Measurements from ENCODE around the gene RPUSD1.
"Not testable (repeated sequence)": the region's sequence is repeated elsewhere in the genome, so short reads cannot be mapped to it uniquely, and the experiment has no call there.

Gene RPUSD1

DNA sequence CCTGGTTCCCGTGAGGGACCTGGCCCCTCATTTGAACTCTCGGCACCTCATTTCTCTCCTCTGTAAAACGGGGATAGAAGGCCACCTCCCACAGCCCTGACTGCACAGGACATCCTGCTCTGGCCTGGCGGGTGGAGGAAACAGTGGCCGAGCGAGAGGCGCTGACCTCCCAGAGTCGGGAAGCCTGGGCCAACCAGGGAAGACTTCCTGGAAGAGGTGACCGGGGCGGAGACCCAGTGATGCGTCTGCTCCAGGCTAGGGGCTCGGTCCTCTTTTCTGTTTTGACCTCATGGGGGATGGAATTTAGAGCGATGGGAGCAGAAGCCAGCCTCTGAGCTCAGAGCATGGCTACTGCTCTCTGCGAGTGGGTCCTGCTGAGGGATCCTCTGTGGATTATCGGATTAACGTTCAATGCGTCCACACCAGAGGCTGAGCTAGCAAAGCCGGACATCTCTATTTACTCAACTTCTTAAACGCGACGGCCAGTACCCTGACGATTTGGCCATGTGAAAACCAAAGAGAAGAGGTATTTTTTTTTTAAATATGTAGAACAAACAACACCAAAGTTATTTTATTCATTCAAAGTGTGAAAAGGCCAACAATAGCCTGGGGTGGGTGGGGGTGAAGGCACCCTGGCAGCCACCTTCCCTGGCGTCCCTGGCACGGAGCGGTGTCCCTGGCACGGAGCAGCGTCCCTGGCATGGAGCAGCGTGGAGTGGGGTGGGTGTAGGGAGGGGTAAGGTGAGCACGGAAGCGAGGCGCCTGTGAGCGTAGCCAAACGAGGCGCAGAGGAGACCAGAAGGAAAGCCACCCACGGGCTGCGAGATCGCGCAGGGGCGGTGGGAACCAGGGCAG, 36.8 kb downstream of the RPUSD1 start:
- no peak for DNase-seq (ENCODE audit: extremely low read depth in 1 of 2, low read depth in 1 of 2)

DNA sequence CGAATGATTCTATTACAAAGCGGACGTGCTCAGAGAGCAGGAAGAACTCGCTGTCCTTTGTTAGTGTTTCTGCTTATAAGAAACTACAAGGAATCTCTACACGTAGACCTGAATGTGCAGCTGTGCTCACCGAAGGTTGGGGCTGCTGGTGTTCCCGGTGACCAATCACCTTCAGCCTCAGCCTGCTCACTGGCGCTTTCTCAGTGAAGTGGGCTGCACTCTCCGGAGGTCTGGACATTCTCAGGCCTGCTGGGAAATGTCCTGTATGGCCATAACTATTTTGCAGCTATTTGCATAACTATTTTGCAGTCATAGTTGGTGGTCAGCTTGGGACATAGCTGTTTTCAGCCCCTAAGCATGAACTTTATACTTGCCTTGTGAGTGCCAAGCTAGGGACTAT, 37.7 kb downstream of the RPUSD1 start:
- DNase-seq (ENCODE audit: extremely low read depth in 1 of 2, low read depth in 1 of 2) = no peak

DNA sequence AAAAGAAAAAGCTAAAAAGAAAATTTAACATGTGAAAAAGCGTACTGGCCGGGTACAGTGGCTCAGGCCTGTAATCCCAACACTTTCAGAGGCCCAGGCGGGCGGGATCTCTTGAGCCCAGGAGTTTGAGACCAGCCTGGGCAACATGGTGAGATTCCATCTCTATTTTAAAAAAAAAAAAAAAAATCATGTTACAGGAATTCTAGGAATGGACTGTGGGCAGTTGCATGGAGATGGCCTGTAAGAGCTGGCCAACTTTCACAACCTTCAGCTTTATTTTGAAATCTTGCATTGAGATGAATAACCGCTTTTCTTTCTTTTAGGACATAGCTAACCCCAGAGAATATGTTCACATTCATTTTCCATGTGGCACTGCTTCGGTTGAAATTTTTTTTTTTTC, 39.2 kb downstream of the RPUSD1 start:
- no peak for DNase-seq (ENCODE audit: extremely low read depth in 1 of 2, low read depth in 1 of 2)

DNA sequence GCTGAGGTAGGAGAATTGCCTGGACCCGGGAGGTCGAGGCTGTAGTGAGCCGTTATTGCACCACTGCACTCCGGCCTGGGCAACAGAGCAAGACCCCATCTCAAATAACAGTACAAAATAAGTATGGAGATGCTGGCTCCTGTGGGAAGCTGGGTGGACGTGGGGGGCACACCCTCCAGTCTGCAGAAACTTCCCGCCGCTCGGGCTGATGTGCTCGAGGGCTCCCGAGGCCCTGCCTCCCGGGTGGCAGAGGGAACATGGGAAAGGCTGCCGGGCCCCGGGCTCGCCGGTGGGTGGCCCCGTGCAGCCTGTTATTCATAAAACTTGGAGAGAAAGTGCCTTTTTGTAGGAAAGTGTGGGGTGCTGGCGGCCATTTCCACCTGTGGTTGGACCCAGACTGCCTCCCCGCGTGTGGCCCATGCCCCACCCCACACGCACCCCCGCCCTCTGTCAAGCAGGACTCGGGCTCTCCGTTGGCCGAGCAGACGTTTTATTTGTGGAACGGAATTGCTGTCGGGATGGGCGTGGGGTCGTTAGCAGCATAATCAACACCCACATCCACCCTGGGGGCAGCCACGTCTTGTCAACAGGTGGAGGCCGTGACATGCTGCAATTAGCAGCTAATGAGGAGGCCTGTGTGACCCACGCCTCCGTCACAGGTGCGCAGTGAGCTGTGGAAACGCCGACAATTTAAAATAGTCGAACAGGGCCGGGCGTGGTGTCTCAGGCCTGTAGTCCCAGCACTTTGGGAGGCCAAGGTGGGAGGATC, 40.0 kb downstream of the RPUSD1 start:
- DNase-seq (ENCODE audit: extremely low read depth in 1 of 2, low read depth in 1 of 2) = no peak

DNA sequence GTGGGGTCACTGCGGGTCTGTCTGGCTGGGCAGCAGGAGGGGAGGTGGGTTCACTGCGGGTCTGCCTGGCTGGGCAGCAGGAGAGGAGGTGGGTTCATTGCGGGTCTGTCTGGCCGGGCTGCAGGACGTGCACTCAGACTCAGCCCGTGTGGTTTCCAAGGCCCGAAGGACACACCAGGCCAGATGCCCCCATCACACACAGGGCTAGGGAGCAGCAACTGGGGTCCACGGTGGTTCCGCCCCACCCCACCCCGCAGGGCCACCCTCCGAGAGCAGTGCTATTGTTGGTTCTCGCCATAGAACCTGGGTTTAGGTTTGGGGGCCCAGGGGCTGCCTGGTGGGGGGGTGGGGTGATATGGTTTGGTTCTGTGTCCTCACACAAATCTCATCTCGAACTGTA, 41.5 kb downstream of the RPUSD1 start:
- DNase-seq (ENCODE audit: extremely low read depth in 1 of 2, low read depth in 1 of 2) = no peak

DNA sequence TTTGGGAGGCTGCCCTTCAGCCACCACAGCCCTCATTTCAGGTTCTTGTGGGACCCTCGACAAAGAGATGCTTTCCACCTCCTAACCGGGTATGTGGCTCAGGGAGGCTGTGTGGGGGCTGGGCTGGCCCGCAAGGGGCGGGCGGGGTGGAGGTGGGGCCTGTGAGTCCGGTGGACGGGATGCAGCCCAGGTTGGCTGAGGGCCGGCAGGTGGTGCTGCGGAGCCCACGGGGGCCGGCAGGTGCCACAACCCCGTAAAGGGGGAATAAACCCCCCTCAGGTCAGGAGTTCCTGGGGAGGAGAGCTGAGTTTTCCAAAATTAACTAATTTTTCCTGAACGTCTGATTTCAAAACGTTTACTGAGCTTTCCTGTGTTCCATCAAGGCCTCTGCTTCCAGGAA, 42.4 kb downstream of the RPUSD1 start:
- DNase-seq (ENCODE audit: extremely low read depth in 1 of 2, low read depth in 1 of 2) = no peak

DNA sequence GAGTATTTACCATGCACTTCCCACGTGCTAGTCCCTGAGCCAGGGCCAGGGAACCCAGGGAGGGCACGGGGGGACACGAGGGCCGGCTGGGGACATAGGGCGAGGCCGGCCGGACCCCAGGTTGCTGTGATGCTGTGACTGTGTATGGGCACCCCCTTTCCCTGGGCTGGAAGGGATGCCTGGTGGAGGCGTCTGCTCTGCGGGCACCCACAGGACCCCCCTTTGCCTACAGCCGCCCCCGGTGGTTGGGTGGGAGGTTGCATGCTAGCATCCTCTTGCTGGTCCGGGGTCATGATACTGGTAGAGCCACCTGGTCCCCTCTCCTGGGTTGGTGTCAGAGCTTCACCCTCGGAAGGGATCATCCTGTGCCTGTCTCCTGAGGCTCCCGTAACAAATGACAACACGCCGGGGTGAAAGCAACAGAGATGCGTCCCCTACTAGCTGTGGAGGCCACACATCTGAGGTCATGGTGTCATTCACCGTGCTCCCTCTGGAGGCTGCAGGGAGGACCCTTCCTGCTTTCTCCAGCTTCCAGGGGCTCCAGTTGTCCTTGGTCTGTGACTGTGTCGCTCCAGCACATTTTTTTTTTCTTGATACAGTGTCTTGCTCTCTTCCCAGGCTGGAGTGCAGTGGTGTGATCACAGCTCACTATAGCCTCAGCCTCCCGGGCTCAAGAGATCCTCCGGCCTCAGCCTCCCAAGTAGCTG, 44.2 kb downstream of the RPUSD1 start:
- no peak for DNase-seq (ENCODE audit: extremely low read depth in 1 of 2, low read depth in 1 of 2)

DNA sequence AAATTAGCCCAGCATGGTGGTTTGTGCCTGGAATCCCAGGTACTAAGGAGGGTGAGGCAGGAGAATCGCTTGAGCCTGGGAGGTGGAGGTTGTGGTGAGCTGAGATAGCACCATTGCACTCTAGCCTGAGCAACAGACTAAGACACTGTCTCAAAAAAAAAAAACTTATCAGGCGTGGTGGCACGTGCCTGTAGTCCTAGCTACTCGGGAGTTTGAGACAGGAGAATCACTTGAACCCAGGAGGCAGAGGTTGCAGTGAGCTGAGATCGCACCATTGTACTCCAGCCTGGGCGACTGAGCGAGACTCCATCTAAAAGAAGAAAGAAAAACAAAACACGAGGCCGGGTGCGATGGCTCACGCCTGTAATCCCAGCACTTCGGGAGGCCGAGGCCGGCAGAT, 45.3 kb downstream of the RPUSD1 start:
- not testable (repeated sequence) for DNase-seq (ENCODE audit: extremely low read depth in 1 of 2, low read depth in 1 of 2)

DNA sequence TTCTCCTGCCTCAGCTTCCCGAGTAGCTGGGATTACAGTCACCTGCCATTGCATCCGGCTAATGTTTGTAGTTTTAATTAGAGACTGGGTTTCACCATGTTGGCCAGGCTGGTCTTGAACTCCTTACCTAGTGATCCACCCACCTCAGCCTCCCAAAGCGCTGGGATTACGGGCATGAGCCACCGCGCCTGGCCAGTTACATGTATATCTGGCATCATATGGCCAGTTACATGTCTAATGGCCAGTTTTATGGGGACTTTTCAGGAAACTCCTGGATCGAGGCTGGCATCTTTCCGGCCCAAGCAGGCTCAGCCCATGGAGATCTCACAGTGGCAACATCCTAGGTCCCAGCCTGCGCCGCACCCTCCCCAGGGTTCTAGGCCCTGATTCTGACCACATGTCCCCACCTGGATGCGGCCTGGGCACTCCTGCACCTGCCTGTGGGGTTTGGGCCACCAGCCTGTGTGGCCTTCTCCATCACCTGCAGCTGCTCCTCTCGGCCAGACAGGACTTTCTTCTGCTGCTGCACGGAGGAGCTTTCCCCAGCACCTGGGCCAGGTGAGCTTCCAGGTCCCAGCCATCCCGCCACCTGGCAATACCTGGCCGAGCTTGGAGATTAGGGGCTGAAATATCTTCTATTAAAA, 46.1 kb downstream of the RPUSD1 start:
- no peak for DNase-seq (ENCODE audit: extremely low read depth in 1 of 2, low read depth in 1 of 2)

DNA sequence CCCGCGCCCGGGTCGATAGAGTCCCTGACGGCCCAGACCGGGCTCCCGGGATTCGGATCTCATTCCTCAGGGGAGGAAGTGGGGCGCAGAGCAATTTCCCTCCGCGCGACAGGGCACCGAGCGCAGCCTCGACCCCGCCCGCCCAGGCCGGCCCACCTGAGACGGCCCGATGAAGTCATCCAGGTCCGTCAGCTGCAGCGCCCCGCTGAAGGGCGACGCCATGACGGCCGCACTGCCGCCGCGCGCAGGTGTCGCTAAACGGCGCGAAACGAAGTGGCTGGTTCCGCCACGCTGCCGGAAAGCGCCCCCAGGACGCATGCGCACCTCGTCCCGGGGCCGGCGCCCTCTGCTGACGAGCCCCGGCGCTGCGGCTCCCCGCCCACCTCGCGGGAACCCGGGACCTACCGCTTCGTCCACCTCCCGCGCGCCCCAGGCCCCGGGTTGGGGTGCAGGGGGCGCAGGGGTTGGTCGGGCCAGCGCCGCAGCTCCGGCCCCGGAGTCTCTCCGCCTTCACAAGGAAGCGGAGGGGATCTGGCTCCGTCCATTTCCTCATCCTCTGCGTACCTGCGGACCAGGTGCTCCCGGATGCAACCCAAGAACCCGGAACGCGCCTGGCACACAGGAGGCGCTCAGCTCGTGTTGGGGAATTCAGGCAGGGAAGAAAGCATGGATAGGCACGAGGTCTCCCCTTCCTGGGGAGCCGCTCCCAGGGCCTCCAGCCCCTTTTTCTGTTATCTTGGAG, 47.2 kb downstream of the RPUSD1 start, which contains the start of gene CIAO3:
Gene CIAO3, minus strand, starts transcription at position 234 of the 742 bp plus-strand sequence. Its CDS starts 12 bp downstream, at position 222.
- DNase-seq (ENCODE audit: extremely low read depth in 1 of 2, low read depth in 1 of 2) = peak; percentile 82 to 90

DNA sequence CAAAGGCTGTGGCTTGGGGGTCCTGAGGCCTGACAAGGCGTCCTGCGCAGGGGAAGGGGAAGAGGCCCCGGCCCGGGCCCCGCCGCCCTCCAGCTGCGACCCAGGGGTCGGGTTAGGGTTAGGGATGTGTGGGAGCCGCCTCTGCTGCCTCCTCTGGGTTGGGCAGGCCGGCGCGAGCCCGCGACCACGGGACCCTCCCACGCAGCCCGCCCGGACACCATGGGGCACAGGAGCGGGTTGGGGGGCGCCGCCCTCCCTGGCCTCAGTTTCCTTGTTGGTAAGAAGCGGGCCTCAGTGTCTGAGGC, 47.8 kb downstream of the RPUSD1 start:
- DNase-seq (ENCODE audit: extremely low read depth in 1 of 2, low read depth in 1 of 2) = no peak

DNA sequence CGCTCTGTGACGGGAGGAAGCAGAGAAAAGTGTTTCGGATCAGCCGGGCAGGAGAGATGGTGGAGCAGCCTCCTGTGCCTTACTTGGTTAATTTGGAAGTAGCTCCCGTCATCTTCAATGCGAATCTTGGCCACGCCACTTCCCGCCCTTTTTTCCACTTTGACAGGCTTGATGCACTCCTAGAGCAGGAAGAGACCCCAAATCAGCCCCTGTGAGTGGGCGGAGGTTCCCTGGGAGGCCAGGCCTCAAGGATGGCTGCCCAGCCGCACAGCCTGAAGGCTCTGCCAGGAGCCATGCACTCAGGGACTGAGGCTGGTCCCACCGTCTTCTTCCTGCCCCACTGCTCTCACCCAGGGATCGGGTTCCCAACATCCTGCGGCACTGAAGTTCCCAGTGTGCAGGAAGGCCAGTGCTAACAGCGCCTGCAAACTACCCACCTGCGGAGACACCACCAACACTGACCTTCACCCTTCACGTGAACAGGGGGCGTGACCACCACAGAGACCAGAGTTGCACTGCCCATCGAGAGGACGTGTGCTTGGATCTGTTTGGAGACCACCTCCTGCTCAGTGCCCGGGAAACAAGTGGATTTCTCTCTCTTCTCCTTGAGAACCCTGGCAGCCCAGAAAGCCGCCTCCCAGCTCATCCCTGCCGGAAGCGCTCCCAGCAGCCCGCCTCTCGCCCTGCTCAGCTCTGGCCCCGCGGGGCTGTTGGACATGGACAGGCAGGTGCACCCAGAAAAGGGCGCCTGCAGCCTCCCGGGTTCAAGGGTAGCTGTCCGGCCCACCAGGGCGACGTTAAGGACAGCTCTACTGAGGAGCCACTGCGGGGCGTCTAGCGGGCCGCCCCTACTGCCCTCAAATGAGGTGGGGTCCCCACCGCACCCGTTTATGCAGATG, 48.4 kb downstream of the RPUSD1 start:
- DNase-seq (ENCODE audit: extremely low read depth in 1 of 2, low read depth in 1 of 2) = no peak

DNA sequence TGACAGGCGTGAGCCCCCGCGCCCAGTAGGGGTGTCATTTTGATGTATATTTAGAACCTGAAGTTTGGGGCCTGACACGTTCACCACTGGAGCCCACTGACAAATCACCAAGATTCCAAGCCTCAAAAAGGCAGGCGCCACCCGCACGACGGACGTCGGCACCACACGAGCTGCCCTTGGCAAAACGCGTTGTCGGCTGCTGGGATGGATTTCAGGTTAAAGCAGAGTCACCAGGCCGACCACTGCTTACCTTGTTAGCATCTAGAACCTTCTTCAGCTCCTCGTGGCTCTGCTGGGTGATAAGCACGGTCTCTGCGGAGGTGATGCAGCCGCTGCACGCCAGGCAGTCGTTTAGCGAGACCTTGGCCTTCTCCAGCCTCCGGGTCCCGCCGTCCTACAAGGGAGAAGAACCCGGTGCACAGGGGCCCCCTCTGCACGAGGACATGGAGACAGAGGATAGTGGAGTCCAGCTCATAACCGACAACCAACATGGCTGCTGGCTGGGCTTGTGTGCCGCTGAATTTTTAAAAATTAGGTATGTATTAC, 51.2 kb downstream of the RPUSD1 start:
- DNase-seq (ENCODE audit: extremely low read depth in 1 of 2, low read depth in 1 of 2) = no peak

DNA sequence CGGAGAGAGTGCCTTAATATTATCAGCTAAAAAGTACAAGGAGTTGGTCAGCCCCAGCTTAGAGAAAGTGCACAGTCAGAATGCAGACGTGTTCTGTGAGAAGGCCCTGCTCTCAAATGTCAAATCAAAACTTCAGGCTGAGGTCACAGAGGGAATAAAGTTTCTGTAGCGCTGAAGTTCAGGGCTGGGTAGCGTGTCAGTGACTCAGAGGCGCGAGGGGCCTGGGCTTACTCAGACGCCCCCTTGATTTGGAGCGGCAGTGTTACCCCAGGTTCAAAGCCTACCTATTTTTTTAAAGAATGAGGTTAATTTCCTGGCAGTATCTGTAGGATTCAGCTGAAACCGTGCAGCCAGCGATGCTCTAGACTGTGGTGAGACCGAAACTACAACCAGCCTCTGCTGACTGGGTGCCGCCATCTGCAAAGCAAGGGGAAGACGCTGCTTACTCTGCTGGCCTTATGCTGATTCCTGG, 52.2 kb downstream of the RPUSD1 start:
- DNase-seq (ENCODE audit: extremely low read depth in 1 of 2, low read depth in 1 of 2) = peak in 1 of 2 donors; percentile 85

DNA sequence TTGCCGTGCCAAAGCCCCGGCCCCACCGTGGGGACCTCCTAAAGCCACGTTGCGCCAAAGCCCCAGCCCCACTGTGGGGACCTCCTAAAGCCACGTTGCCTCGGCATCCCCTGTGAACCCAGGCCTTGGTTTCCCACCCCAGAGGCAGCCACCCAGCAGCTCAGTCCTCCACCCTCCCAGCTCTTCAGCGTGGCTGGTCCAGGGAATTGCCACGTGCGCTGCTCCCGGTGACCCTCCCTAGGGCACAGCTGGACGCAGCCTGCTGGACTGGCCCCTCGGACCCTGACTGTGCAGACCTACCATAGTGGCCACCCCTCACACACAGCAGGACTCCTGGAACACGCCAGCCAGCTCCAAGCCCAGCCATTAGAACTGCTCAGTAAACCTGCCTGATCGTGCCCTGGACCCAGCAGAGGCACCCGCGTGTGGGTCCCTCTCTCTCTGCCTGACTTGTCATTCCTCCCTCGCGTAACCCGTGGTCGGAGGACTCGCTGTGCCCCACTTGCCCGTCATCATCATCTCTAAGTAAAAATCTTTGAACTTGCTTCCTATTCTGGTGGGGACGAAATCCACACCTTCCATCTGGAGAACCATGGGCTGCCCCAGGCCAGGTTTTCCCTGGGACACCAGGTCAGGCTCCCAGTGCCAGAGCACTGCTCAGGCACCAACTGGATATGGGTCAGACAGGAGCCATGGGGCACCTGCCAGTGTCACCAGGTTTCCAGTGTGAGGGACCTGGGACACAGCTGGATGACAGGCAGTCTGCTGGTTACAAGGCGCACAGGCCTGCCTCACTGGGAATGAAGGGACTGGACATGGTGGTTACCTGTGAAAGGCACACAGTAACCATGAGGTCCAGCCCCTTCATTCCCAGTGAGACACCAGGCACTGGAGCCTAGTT, 53.0 kb downstream of the RPUSD1 start:
- no peak for DNase-seq (ENCODE audit: extremely low read depth in 1 of 2, low read depth in 1 of 2)
